ENCODE data around the gene ARMC7. TPM values are rescaled to one million over a fixed set of nuclear protein-coding genes. Genes with fewer than 3 reads are reported as not detected.

Gene ARMC7
- total RNA-seq, 1 experiment from 2014 or later = 12.3 TPM

DNA sequence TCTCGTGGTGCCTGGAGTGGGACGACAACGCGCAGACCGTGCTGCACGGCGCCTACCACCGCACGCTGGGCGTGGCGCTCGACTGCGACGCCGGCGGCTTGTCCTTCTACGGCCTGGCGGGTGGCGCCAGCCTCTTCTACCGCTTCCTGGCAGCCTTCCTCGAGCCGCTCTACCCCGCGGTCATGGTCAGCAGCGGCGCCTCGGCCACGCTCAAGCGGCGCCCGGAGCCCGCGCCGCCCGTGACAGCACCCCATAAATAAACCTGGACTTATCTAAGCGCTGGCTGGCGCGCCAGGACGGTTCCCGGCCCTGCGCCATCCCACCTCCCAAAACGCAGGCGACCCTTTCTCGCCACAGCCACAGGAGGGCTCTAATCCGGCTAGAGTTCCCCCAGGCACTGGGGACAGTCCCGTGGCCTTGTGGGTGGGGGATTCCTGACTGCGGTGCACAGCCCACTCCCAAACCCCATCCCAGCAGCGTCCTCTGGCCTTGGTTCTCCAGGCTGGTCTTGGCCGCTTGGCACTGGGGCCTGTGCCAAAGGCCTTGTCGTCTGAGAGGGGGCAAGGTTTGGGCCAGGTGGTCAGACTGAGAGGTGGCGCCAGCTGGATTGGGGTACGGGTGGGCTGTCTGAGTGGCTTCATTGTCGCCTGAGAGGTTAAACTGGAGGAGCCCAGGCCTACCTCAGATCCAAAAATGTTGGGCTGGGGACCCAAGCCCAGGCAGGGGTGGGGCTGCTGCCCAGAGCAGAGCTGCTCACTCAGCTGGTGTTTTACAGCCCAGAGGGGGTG, 32.1 kb upstream of the ARMC7 start:
- Histone ChIP-seq H3K4me3 (ENCODE audit: low read depth, low read length, poor library complexity, severe bottlenecking) (no peak overlapping the region), H3K27me3 (replicated peaks; ENCODE audit: insufficient read depth, low read depth, low read length, poor library complexity) (no peaks in the 10 kb centered on the region), H3K9me3 (ENCODE audit: low read depth, low read length, poor library complexity, severe bottlenecking) (no peaks in the 10 kb centered on the region), H3K36me3 (ENCODE audit: insufficient read depth, low read length, poor library complexity, severe bottlenecking) (no peaks in the 10 kb centered on the region), H3K27ac (ENCODE audit: low read depth, low read length, poor library complexity, severe bottlenecking) (no peak overlapping the region), H3K4me1 (ENCODE audit: insufficient read depth, low read length, poor library complexity, severe bottlenecking) (peaks cover 15% of the 10 kb centered on the region)
- intact Hi-C loops (cut with micrococcal nuclease; ENCODE audit: unreplicated experiment) = no loop called here
- ChIA-PET CTCF (no interaction called here), POLR2A (ENCODE audit: low non-redundant PET) (no interaction called here)
- BruUV-seq (replicated peaks) = no TSS peak
- TF ChIP-seq, protein P1, sequence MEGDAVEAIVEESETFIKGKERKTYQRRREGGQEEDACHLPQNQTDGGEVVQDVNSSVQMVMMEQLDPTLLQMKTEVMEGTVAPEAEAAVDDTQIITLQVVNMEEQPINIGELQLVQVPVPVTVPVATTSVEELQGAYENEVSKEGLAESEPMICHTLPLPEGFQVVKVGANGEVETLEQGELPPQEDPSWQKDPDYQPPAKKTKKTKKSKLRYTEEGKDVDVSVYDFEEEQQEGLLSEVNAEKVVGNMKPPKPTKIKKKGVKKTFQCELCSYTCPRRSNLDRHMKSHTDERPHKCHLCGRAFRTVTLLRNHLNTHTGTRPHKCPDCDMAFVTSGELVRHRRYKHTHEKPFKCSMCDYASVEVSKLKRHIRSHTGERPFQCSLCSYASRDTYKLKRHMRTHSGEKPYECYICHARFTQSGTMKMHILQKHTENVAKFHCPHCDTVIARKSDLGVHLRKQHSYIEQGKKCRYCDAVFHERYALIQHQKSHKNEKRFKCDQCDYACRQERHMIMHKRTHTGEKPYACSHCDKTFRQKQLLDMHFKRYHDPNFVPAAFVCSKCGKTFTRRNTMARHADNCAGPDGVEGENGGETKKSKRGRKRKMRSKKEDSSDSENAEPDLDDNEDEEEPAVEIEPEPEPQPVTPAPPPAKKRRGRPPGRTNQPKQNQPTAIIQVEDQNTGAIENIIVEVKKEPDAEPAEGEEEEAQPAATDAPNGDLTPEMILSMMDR (conservative IDR thresholded peaks at IDR 0.05; ENCODE audit: low read depth, low read length) = no peak
- no peak for TF ChIP-seq EZH2 (IDR thresholded peaks at IDR 0.05; ENCODE audit: borderline replicate concordance, low read depth, low read length, poor library complexity, severe bottlenecking)
- no peak for DNase-seq (ENCODE audit: low spot score)

DNA sequence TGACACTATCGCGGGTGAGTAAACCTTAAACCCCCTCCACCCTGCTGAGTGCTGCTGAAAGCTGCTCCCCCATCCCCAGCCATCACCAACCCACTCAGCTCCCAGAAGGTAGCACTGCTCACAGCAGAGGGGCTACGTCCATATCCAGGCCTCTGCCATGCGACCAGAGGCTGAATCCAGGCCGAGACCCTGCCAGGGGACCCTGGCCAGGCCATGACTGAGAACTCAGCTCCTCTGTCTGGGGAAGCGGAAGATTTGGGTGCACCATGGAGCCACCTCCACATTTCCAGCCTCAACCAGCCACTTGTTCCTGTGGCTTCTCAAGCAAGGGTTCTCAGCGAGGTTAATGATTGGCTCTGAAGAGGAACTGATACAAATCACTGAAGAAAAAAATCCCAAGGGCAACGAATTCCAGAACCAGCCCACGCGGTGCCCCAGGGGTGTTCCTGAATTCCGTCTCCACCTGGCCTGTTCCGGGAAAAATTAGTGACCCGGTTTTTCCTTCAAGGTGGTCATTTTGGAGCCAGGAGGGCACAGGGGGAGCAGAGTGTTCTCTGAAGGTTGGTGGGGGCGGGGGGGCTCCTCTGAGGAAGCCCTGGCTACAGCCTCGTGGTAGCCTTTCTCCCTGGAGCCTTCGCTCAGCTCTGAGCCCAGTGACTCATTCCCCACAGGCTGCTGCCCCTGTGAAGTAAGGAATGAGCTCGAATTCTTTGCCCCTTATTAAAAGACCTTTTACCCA, 31.3 kb upstream of the ARMC7 start:
- DNase-seq (ENCODE audit: low spot score) = peak; percentile 29
- Histone ChIP-seq H3K27me3 (replicated peaks; ENCODE audit: insufficient read depth, low read depth, low read length, poor library complexity) (no peaks in the 10 kb centered on the region), H3K9me3 (ENCODE audit: low read depth, low read length, poor library complexity, severe bottlenecking) (no peaks in the 10 kb centered on the region), H3K4me3 (ENCODE audit: low read depth, low read length, poor library complexity, severe bottlenecking) (no peak overlapping the region), H3K36me3 (ENCODE audit: insufficient read depth, low read length, poor library complexity, severe bottlenecking) (no peaks in the 10 kb centered on the region), H3K4me1 (ENCODE audit: insufficient read depth, low read length, poor library complexity, severe bottlenecking) (peaks cover 15% of the 10 kb centered on the region), H3K27ac (ENCODE audit: low read depth, low read length, poor library complexity, severe bottlenecking) (no peak overlapping the region)
- intact Hi-C loops (cut with micrococcal nuclease; ENCODE audit: unreplicated experiment) = no loop called here
- no TSS peak for BruUV-seq (replicated peaks)
- TF ChIP-seq EZH2 (IDR thresholded peaks at IDR 0.05; ENCODE audit: borderline replicate concordance, low read depth, low read length, poor library complexity, severe bottlenecking) = no peak
- TF ChIP-seq, protein P1 (conservative IDR thresholded peaks at IDR 0.05; ENCODE audit: low read depth, low read length) = no peak
- ChIA-PET CTCF (interaction anchor here (0.6 kb wide), 1 partner anchor 18 kb away, joined by 5 read pairs; no protein-coding TSS in a partner anchor), POLR2A (ENCODE audit: low non-redundant PET) (no interaction called here)

DNA sequence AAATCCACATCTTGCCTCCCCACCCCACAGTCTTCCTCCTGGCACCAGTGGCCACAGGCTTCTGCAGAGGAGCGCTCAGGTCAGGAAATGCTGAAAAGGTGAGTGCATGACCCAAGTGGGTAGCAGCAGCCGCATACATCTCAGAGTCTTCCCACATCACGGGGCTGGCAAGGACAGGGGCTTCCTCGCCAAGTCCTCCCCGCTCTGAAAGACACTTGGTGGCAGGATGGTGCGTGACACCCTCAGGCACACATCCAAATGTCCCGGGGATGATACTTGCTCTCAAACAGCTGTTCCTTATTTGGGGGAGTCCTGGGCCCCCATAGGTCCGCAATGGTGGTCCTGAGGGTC, 30.8 kb upstream of the ARMC7 start:
- peaks cover 15% of the 10 kb centered on the region for H3K4me1 ChIP-seq (ENCODE audit: insufficient read depth, low read length, poor library complexity, severe bottlenecking)
- no peak for TF ChIP-seq EZH2 (IDR thresholded peaks at IDR 0.05; ENCODE audit: borderline replicate concordance, low read depth, low read length, poor library complexity, severe bottlenecking)
- TF ChIP-seq, protein P1 (conservative IDR thresholded peaks at IDR 0.05; ENCODE audit: low read depth, low read length) = no peak
- intact Hi-C loops (cut with micrococcal nuclease; ENCODE audit: unreplicated experiment) = no loop called here
- H3K4me3 ChIP-seq (ENCODE audit: low read depth, low read length, poor library complexity, severe bottlenecking) = no peak overlapping the region
- H3K36me3 ChIP-seq (ENCODE audit: insufficient read depth, low read length, poor library complexity, severe bottlenecking) = no peaks in the 10 kb centered on the region
- H3K27me3 ChIP-seq (replicated peaks; ENCODE audit: insufficient read depth, low read depth, low read length, poor library complexity) = no peaks in the 10 kb centered on the region
- H3K9me3 ChIP-seq (ENCODE audit: low read depth, low read length, poor library complexity, severe bottlenecking) = no peaks in the 10 kb centered on the region
- no peak for DNase-seq (ENCODE audit: low spot score)
- POLR2A ChIA-PET (ENCODE audit: low non-redundant PET) = no interaction called here
- CTCF ChIA-PET = interaction anchor here (0.6 kb wide), 1 partner anchor 19 kb away, joined by 5 read pairs; no protein-coding TSS in a partner anchor
- BruUV-seq (replicated peaks) = no TSS peak
- H3K27ac ChIP-seq (ENCODE audit: low read depth, low read length, poor library complexity, severe bottlenecking) = no peak overlapping the region

Measured in A673 (cell line).